H9 (cell line): ENCODE measurements around the gene PTER. TPM values are rescaled to one million over a fixed set of nuclear protein-coding genes. Genes with fewer than 3 reads are reported as not detected.
A peak's percentile ranks its signal among the peaks of the same experiment; 100 is the strongest.

Experiments used
- DNase-seq: peaks from one replicate; pipeline ENCODE4 v3.0.0-alpha.2; 2017
- H2AFZ ChIP-seq: one replicate; pipeline ENCODE4 v1.6.1; 2013; ENCODE audit warnings: mild to moderate bottlenecking, low read length, control low read depth, moderate library complexity
- H2AK5ac ChIP-seq: 2 replicates; pipeline ENCODE4 v1.6.1; 2013; ENCODE audit warnings: low read length, control low read depth, mixed read lengths; ENCODE audit not compliant: insufficient read length
- H2BK120ac ChIP-seq: one replicate; pipeline ENCODE4 v1.6.1; 2013; ENCODE audit warnings: low read depth, mild to moderate bottlenecking, low read length, control low read depth, inconsistent platforms; ENCODE audit not compliant: poor library complexity, severe bottlenecking
- H2BK12ac ChIP-seq: 2 replicates; pipeline ENCODE4 v1.6.1; 2013; ENCODE audit warnings: low read length, control low read depth, mixed read lengths, low read depth; ENCODE audit not compliant: insufficient read length
- H2BK15ac ChIP-seq: 2 replicates; pipeline ENCODE4 v1.6.1; 2013; ENCODE audit warnings: low read depth, low read length, control low read depth
- H2BK20ac ChIP-seq: one replicate; pipeline ENCODE4 v1.6.1; 2013; ENCODE audit warnings: low read depth, mild to moderate bottlenecking, low read length, control low read depth, inconsistent platforms; ENCODE audit not compliant: poor library complexity, severe bottlenecking
- H2BK5ac ChIP-seq: 2 replicates; pipeline ENCODE4 v1.6.1; 2013; ENCODE audit warnings: low read length, control low read depth, mixed read lengths; ENCODE audit not compliant: insufficient read length
- H3K14ac ChIP-seq: 2 replicates; pipeline ENCODE4 v1.6.1; 2013; ENCODE audit warnings: low read length, control low read depth; ENCODE audit not compliant: insufficient read depth
- H3K18ac ChIP-seq: 2 replicates; pipeline ENCODE4 v1.6.1; 2013; ENCODE audit warnings: low read depth, mild to moderate bottlenecking, mixed read lengths, low read length, control low read depth; ENCODE audit not compliant: insufficient read length
- H3K23ac ChIP-seq: 2 replicates; pipeline ENCODE4 v1.6.1; 2013; ENCODE audit warnings: low read length, control low read depth, mixed read lengths, low read depth; ENCODE audit not compliant: insufficient read length
- H3K23me2 ChIP-seq: 2 replicates; pipeline ENCODE4 v1.6.1; 2013; ENCODE audit warnings: low read depth, mild to moderate bottlenecking, mixed read lengths, low read length, control low read depth; ENCODE audit not compliant: insufficient read length, poor library complexity, severe bottlenecking
- H3K27ac ChIP-seq: 2 replicates; pipeline ENCODE4 v1.5.1; 2013; ENCODE audit warnings: low read length, control low read depth, mixed read lengths, low read depth; ENCODE audit not compliant: insufficient read length
- H3K27me3 ChIP-seq: 2 replicates; pipeline ENCODE4 v1.6.1; 2013; ENCODE audit warnings: low read length, control low read depth, inconsistent platforms; ENCODE audit not compliant: insufficient read depth
- H3K4ac ChIP-seq: 2 replicates; pipeline ENCODE4 v1.6.1; 2013; ENCODE audit warnings: low read depth, mild to moderate bottlenecking, control low read depth, inconsistent platforms, low read length, moderate library complexity
- H3K4me1 ChIP-seq: 2 replicates; pipeline ENCODE4 v1.6.1; 2013; ENCODE audit warnings: low read length, control low read depth, inconsistent platforms; ENCODE audit not compliant: insufficient read depth
- H3K4me2 ChIP-seq: 2 replicates; pipeline ENCODE4 v1.6.1; 2013; ENCODE audit warnings: low read length, control low read depth, mixed read lengths; ENCODE audit not compliant: insufficient read length, insufficient read depth
- H3K56ac ChIP-seq: 2 replicates; pipeline ENCODE4 v1.6.1; 2013; ENCODE audit warnings: low read depth, mild to moderate bottlenecking, mixed read lengths, low read length, control low read depth; ENCODE audit not compliant: insufficient read length
- H3K79me1 ChIP-seq: 2 replicates; pipeline ENCODE4 v1.6.1; 2013; ENCODE audit warnings: low read depth, mild to moderate bottlenecking, moderate library complexity, low read length, control low read depth, inconsistent platforms; ENCODE audit not compliant: insufficient read depth, poor library complexity, severe bottlenecking
- H3K79me2 ChIP-seq: 2 replicates; pipeline ENCODE4 v1.6.1; 2013; ENCODE audit warnings: low read length, control low read depth, inconsistent platforms; ENCODE audit not compliant: insufficient read depth
- H3K9ac ChIP-seq: 2 replicates; pipeline ENCODE4 v1.6.1; 2013; ENCODE audit warnings: low read length, control low read depth, mixed read lengths; ENCODE audit not compliant: insufficient read length; ENCODE audit errors: extremely low read depth
- H3K9me3 ChIP-seq: one replicate; pipeline ENCODE4 v1.6.1; 2013; ENCODE audit warnings: low read depth, low read length, inconsistent platforms; ENCODE audit not compliant: control insufficient read depth
- H3T11ph ChIP-seq: one replicate; pipeline ENCODE4 v1.6.1; 2013; ENCODE audit warnings: mild to moderate bottlenecking, low read length, control low read depth, inconsistent platforms
- H4K20me1 ChIP-seq: one replicate; pipeline ENCODE4 v1.6.1; 2013; ENCODE audit not compliant: control insufficient read depth, insufficient read length, insufficient read depth
- H4K5ac ChIP-seq: 2 replicates; pipeline ENCODE4 v1.6.1; 2013; ENCODE audit warnings: low read depth, mild to moderate bottlenecking, mixed read lengths, low read length, control low read depth; ENCODE audit not compliant: insufficient read length
- H4K8ac ChIP-seq: replicated peaks from 2 replicates; pipeline ENCODE4 v1.6.1; 2013; ENCODE audit warnings: low read length, control low read depth, mixed read lengths, low read depth; ENCODE audit not compliant: insufficient read length
- H4K91ac ChIP-seq: 2 replicates; pipeline ENCODE4 v1.6.1; 2013; ENCODE audit warnings: low read depth, mild to moderate bottlenecking, moderate library complexity, mixed read lengths, low read length, control low read depth; ENCODE audit not compliant: insufficient read length
- H3K27ac Mint-ChIP-seq, 3 experiments: 2 replicates in 2 of 3; 3 replicates in 1 of 3; pipeline ENCODE4 v1.8.0; 2020 to 2021; ENCODE audit warnings: mixed read lengths in 3 of 3, mild to moderate bottlenecking in 1 of 3, moderate library complexity in 1 of 3
- H3K27me3 Mint-ChIP-seq: 2 replicates; pipeline ENCODE4 v1.8.0; 2021; ENCODE audit warnings: low read depth, mild to moderate bottlenecking, moderate library complexity, mixed read lengths
- H3K36me3 Mint-ChIP-seq, 3 experiments: 2 replicates in 2 of 3; 3 replicates in 1 of 3; pipeline ENCODE4 v1.8.0; 2020 to 2021; ENCODE audit warnings: low read depth in 3 of 3, mixed read lengths in 3 of 3; ENCODE audit not compliant: insufficient read depth in 1 of 3
- H3K4me1 Mint-ChIP-seq, 2 experiments: 2 replicates each; pipeline ENCODE4 v1.8.0; 2020; ENCODE audit warnings: mixed read lengths in 2 of 2
- H3K4me3 Mint-ChIP-seq, 2 experiments: 2 replicates in 1 of 2; 3 replicates in 1 of 2; pipeline ENCODE4 v1.8.0; 2020 to 2021; ENCODE audit warnings: mild to moderate bottlenecking in 2 of 2, mixed read lengths in 2 of 2, moderate library complexity in 1 of 2
- H3K9me3 Mint-ChIP-seq, 2 experiments: 2 replicates in 1 of 2; 3 replicates in 1 of 2; pipeline ENCODE4 v1.8.0; 2020; ENCODE audit warnings: mild to moderate bottlenecking in 2 of 2, mixed read lengths in 2 of 2, moderate library complexity in 1 of 2
- WGBS: extraction: QIAGEN DNeasy Blood & Tissue Kit; methylation state at CpG from one replicate; pipeline ENCODE4 v1.1.7; 2013; ENCODE audit warnings: missing lambda C conversion rate, low lambda C conversion rate, mixed read lengths; ENCODE audit not compliant: insufficient read length; ENCODE audit errors: extremely low coverage; 5-methylcytosine and 5-hydroxymethylcytosine counted together
- total RNA-seq: library from RNA; stranded (reverse); gene quantifications from 2 replicates; pipeline ENCODE4 v1.2.1, GENCODE V29; 2021
- TF ChIP-seq, protein P1 (sequence below): fragments of 200-600 bp; sonication (generic); conservative IDR thresholded peaks from 3 replicates; pipeline ENCODE4 v1.8.0; 2021; ENCODE audit warnings: antibody characterized with exemption, mild to moderate bottlenecking

The PTER gene
- total RNA-seq, 1 experiment from 2014 or later = 10.1 TPM

DNA sequence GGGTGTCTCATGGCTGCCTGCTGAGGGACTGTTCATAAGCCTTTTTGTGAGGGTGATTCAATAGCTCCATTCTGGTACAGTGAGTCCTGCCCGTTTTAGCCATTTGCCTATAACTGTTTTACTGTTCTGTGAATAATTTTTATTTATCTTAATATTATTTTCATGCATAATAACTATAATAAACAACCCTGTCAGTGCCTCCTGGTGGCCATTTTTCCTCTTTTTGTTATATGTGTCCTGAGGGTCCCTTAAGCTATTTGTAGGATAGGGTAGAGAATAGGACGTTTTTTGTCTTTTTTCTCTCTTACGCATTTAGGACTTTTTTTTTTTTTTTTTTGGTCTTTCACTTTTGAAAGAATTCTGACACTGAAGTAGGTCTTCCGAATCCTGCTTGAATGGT, 82.0 kb downstream of the PTER start:
- peaks cover 21% of the 10 kb centered on the region; the same call in 1 of the 2 replicates for H3K27me3 ChIP-seq
- WGBS = no CpG with 5 or more reads among the region's 4 CpGs

More for the DNA sequence above, 82.0 kb downstream of the PTER start:
- Histone ChIP-seq H2BK20ac (no peak overlapping the region), H4K91ac (no peak overlapping the region), H3K4me2 (peak overlapping the region; percentile 82), H3K9me3 (no peaks in the 10 kb centered on the region), H2AFZ (no peak overlapping the region), H3K18ac (no peak overlapping the region), H2AK5ac (no peak overlapping the region), H4K8ac (no peak overlapping the region), H2BK12ac (no peak overlapping the region), H3K23ac (no peak overlapping the region), H3K23me2 (peaks cover 14% of the 10 kb centered on the region), H2BK120ac (no peak overlapping the region), H3K4ac (no peak overlapping the region), H3T11ph (no peak overlapping the region), H3K27ac (no peak overlapping the region), H4K20me1 (no peaks in the 10 kb centered on the region), H3K14ac (no peak overlapping the region), H4K5ac (no peak overlapping the region), H2BK15ac (no peak overlapping the region), H3K79me1 (no peaks in the 10 kb centered on the region), H2BK5ac (no peak overlapping the region), H3K56ac (no peak overlapping the region), H3K79me2 (no peaks in the 10 kb centered on the region), H3K4me1 (no peaks in the 10 kb centered on the region), H3K9ac (no peak overlapping the region)
- Mint-ChIP-seq H3K9me3 (peaks cover 0 to 2% of the 10 kb centered on the region in 2 experiments; a peak in 1 of 5 replicates), H3K4me3 (peak overlapping the region in 1 of 2 experiments; percentile 76; a peak in 3 of 5 replicates), H3K4me1 (peaks cover 31 to 32% of the 10 kb centered on the region in 2 experiments), H3K36me3 (no peaks in the 10 kb centered on the region; a peak in 1 of 7 replicates), H3K27me3 (peaks cover 43% of the 10 kb centered on the region), H3K27ac (no peak overlapping the region)
- TF ChIP-seq, protein P1, sequence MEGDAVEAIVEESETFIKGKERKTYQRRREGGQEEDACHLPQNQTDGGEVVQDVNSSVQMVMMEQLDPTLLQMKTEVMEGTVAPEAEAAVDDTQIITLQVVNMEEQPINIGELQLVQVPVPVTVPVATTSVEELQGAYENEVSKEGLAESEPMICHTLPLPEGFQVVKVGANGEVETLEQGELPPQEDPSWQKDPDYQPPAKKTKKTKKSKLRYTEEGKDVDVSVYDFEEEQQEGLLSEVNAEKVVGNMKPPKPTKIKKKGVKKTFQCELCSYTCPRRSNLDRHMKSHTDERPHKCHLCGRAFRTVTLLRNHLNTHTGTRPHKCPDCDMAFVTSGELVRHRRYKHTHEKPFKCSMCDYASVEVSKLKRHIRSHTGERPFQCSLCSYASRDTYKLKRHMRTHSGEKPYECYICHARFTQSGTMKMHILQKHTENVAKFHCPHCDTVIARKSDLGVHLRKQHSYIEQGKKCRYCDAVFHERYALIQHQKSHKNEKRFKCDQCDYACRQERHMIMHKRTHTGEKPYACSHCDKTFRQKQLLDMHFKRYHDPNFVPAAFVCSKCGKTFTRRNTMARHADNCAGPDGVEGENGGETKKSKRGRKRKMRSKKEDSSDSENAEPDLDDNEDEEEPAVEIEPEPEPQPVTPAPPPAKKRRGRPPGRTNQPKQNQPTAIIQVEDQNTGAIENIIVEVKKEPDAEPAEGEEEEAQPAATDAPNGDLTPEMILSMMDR = peak; percentile 57; the same call in 2 of the 3 replicates
- DNase-seq = no peak
